HG02571 (cell line): ENCODE results near the gene MDK.
"Not testable (repeated sequence)": the region's sequence is repeated elsewhere in the genome, so short reads cannot be mapped to it uniquely, and the experiment has no call there.

Experiments used
- ATAC-seq: cut with Tn5 transposase; IDR thresholded peaks from one replicate; pipeline ENCODE4 v1.9.1; 2021; ENCODE audit warnings: mild to moderate bottlenecking, moderate library complexity; ENCODE audit not compliant: unreplicated experiment

MDK gene

GRCh38 chr11:46367244-46367915, 14.1 kb upstream of the MDK start:
- ATAC-seq: no peak

GRCh38 chr11:46367916-46368267, 13.6 kb upstream of the MDK start:
- no peak for ATAC-seq

- ATAC-seq: no peak
These were observed 11.9 kb upstream of the MDK start for GRCh38 chr11:46369458-46370152.

DNA sequence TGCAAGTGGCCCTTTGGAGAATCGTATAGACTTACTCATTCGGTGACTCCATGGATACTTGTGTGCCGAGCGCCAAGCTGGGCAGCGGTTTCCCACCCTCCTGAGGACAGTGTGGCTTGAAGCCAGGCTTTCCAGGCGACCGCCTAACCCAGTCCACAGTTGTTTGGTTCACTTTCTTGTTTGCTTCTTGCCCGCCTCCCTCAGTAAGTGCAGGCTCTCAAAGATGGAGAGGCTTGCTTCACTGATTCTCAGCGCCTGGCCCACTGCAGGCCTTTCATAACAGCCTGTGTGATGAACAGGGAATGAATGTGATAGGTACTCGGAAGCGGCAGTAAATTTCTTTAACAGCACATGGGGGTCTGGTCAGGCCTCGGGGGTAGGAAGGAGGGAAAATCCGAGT, 11.2 kb upstream of the MDK start:
- ATAC-seq: no peak

DNA sequence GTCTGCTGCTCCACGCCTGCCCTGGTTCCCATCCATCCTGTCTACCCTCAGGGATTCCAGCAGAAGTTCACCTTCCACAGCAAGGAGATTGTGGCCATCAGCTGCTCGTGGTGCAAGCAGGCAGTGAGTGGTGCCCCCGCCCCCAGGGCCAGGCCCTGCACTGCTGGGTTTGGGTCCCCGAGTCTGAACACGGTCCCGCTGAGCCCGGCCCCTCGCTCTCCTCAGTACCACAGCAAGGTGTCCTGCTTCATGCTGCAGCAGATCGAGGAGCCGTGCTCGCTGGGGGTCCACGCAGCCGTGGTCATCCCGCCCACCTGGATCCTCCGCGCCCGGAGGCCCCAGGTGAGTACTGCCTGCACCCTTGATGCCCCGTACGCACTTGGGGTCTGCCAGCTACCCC, 10.2 kb upstream of the MDK start:
- not testable (repeated sequence) for ATAC-seq

DNA sequence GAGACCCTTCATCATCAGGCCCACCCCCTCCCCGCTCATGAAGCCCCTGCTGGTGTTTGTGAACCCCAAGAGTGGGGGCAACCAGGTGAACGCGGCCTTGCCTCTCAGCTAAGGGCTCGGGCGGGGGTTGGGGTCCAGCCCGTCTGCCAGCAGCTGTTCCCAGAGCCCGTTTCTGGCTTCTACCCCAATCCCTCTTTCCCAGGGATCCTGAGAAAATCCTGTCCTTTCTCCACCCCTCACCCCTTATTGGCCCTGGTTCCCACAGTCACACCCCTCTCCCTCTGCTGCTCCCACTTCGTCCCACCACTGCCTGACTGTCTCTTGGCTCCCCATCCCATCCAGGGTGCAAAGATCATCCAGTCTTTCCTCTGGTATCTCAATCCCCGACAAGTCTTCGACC, 9.4 kb upstream of the MDK start:
- no peak for ATAC-seq

DNA sequence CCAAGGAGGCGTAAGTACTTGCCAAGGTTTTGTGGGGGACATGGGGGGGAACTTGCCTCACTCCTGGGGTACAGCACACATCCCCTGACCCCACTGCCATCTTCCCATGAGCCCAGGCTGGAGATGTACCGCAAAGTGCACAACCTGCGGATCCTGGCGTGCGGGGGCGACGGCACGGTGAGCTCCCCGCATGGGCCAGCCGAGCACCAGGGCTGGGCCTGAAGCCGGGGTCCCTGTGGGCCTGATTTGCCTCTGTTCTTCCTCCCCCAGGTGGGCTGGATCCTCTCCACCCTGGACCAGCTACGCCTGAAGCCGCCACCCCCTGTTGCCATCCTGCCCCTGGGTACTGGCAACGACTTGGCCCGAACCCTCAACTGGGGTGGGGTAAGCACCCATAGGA, 9.0 kb upstream of the MDK start:
- not testable (repeated sequence) for ATAC-seq

- ATAC-seq: no peak
These were observed 7.4 kb upstream of the MDK start for GRCh38 chr11:46373787-46374740.

GRCh38 chr11:46374815-46375214, 6.7 kb upstream of the MDK start:
- ATAC-seq: no peak

DNA sequence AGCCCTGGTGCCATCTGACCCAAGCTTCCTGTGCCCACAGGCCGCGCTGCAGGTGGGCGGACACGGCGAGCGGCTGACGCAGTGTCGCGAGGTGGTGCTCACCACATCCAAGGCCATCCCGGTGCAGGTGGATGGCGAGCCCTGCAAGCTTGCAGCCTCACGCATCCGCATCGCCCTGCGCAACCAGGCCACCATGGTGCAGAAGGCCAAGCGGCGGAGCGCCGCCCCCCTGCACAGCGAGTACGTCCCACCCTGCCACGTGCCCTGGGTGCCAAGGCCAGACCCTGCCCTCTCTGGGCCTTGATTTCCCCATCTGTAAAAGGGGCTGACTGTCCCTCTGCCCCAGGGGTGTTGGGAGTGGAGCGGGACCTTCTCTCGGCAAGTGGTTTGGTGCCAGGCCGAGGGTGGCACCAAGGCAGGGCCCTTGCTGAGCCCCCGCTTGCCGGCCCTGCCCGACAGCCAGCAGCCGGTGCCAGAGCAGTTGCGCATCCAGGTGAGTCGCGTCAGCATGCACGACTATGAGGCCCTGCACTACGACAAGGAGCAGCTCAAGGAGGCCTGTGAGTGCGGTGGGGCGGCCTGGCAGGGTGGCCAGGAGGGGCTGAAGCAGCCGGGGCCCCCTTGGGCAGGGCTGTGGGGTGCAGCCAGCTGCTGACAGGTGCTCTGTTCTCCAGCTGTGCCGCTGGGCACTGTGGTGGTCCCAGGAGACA, 5.9 kb upstream of the MDK start:
- ATAC-seq: no peak

DNA sequence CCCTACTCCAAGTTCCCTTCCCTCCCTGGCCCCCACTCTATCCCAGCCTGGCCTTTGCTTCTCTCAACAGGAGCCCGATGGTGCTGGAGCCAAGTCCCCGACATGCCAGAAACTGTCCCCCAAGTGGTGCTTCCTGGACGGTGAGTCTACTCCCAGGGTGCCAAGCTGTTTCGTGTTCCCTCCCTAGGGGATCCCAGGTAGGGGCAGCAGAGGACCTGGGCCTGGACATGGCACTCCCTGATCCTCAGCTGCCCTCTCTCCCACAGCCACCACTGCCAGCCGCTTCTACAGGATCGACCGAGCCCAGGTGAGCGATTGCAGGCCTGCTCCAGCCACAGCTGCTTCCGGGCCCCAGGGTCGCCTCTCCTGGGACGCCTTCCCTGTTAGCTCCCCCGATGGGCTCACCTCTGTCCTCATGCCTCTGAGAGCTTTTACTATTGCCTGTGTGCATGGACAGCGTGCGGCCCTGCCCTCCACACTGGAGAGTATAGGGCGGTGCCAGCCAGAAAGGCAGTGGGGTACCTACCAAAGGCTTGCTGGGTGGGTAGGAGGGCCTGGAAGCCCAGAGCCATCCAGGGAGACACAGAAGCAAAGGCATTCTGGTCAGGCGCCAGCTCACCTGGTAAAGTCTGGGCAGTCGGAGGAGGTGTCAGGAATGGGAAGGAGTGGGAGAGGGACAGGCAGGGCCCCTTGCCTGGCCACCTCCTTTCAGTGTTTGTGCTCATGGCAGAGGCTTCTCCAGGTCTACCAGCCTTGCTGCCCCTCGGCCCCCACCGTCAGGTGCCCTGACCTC, 5.0 kb upstream of the MDK start:
- no peak for ATAC-seq

- no peak for ATAC-seq
These were observed 4.2 kb upstream of the MDK start for GRCh38 chr11:46377290-46377689.

DNA sequence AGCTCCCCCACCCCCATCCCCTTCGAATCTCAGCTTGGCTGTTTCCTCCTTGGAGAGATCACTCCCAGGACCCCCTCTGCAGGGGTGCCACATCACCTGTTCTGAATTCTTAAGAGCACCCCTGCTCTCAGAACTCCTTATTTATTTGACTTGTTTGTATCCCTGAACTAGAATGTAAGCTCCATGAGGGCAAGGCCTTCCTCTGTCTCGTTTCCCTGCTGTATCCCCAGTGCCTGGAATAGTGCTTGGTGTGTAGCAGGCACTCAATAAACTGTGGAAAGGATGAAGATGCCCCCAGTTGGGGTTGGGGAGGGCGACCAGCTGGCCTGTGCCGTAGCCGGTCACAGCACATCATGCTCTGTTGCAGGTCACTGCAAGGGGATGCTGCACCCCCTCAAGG, 3.6 kb upstream of the MDK start:
- ATAC-seq: no peak

DNA sequence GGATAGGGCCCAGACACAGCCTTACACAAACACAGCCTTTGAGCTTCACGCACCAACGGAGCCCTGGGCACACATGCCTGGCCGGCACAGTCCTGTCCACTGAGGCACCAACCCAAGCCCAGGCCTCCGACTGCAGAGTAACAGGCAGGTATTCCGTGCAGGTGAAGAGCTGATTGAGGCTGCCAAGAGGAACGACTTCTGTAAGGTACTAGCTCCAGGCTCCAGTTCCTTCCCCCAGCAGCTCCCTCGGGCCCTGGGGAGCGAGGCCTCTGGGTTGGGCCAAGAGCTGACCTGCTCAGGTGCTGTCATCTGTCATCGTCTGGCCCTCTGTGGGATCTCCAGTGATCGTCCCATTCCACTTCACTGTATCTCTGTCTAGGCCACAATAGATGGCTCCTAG, 3.2 kb upstream of the MDK start:
- ATAC-seq: no peak

DNA sequence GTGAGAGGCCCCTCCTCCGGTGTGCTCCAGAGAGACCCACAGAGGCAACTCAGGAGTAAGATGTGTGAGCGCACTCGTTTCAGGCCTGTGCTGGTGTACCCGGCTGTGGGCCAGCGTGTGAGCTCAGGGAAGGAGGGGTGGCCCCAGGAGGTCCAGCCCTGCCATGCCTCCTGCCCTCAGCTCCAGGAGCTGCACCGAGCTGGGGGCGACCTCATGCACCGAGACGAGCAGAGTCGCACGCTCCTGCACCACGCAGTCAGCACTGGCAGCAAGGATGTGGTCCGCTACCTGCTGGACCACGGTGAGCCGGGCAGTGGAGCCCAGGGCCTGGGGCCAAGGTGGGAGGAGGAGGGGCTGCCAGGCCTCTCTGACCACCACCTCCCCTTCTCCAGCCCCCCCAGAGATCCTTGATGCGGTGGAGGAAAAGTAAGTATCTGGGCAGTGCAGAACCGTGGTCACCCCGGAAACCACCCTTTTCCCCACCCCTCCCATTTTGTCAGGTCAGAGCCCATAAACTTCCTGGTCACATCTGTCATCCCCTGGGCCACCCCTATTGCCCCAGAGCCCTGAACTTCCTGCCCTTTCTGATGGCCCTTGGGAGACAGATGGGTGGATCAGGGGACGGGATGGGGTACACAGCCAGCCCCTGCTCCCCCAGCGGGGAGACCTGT, 2.5 kb upstream of the MDK start:
- no peak for ATAC-seq

DNA sequence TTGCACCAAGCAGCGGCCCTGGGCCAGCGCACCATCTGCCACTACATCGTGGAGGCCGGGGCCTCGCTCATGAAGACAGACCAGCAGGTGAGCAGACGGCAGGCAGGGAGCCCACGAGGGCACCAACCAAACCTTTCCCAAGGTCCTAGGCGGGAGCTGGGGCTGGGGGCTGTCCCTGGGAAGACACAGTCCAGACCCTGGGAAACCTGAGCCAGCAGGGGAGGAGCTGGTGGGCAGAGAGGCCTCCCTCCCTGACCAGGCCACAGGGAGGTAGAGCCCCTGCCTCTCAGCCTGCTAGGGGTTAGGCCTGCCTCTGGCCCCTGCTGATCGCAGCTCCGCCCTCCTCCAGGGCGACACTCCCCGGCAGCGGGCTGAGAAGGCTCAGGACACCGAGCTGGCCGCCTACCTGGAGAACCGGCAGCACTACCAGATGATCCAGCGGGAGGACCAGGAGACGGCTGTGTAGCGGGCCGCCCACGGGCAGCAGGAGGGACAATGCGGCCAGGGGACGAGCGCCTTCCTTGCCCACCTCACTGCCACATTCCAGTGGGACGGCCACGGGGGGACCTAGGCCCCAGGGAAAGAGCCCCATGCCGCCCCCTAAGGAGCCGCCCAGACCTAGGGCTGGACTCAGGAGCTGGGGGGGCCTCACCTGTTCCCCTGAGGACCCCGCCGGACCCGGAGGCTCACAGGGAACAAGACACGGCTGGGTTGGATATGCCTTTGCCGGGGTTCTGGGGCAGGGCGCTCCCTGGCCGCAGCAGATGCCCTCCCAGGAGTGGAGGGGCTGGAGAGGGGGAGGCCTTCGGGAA, 1.8 kb upstream of the MDK start:
- ATAC-seq: not testable (repeated sequence)

- ATAC-seq: no peak
These were observed 975 bp upstream of the MDK start for GRCh38 chr11:46380340-46381047.
